GM12878 (cell line): Measurements from ENCODE around the gene ELAVL1. TPM values are rescaled to one million over a fixed set of nuclear protein-coding genes. Genes with fewer than 3 reads are reported as not detected.

Experiments used
- ATAC-seq: fragments of 200-7000 bp; cut with Tn5 transposase; 3 replicates; pipeline ENCODE4 v1.9.1; 2020; ENCODE audit warnings: mild to moderate bottlenecking, moderate library complexity
- BruUV-seq: library from RNA; stranded (reverse); fragments of 400-500 nt; replicated peaks from 2 replicates; lab custom pipeline; 2021; lab: Mats Ljungman, UMichigan
- CTCF ChIA-PET: fragments of 300-600 bp; sonication (Branson Sonifier 250); formaldehyde crosslinking; extraction: SDS; loops from one replicate; lab custom pipeline; 2021; ENCODE audit warnings: inconsistent platforms; lab: Yijun Ruan, JAX
- POLR2A ChIA-PET: fragments of 350-600 bp; formaldehyde crosslinking; extraction: SDS; loops from one replicate; lab custom pipeline; 2021; ENCODE audit warnings: inconsistent platforms; lab: Charles Lee
- RAD21 ChIA-PET: fragments of 300-600 bp; sonication (Branson Sonifier 250); formaldehyde crosslinking; loops from one replicate; lab custom pipeline; 2023; ENCODE audit warnings: antibody characterized with exemption; ENCODE audit not compliant: unreplicated experiment; lab: Charles Lee
- SMC1A ChIA-PET: fragments of 300-600 bp; sonication (Branson Sonifier 250); formaldehyde crosslinking; loops from one replicate; lab custom pipeline; 2023; ENCODE audit not compliant: unreplicated experiment, uncharacterized antibody; lab: Charles Lee
- DNase-seq: peaks from one replicate; pipeline ENCODE4 v3.0.0-alpha.2; 2011; ENCODE audit warnings: low read depth, low spot score
- FAIRE-seq: peaks from 3 replicates; lab custom pipeline; 2011; peaks lifted over from hg19 to GRCh38; lab: Jason Lieb, UNC
- H2AFZ ChIP-seq: 2 replicates; pipeline ENCODE4 v1.6.0; 2011; ENCODE audit warnings: low read depth, low read length, control low read depth; ENCODE audit not compliant: control insufficient read depth
- H3K27ac ChIP-seq: 2 replicates; pipeline ENCODE4 v1.5.1; 2011; ENCODE audit warnings: control low read depth; ENCODE audit not compliant: control insufficient read depth, insufficient read depth
- H3K27me3 ChIP-seq, 2 experiments: replicated peaks in 1 of 2; 2 replicates each; pipeline versions ENCODE4 v1.6.0 to v1.6.1; 2011; ENCODE audit warnings: low read length in 1 of 2; ENCODE audit not compliant: control insufficient read depth in 2 of 2, insufficient read depth in 2 of 2
- H3K36me3 ChIP-seq, 2 experiments: 2 replicates each; pipeline ENCODE4 v1.5.1; 2011; ENCODE audit warnings: low read length in 1 of 2; ENCODE audit not compliant: control insufficient read depth in 2 of 2, insufficient read depth in 2 of 2
- H3K4me1 ChIP-seq: 2 replicates; pipeline ENCODE4 v1.6.1; 2011; ENCODE audit warnings: mild to moderate bottlenecking, low read length, moderate library complexity, mixed read lengths; ENCODE audit not compliant: control insufficient read depth, insufficient read depth
- H3K4me2 ChIP-seq: 2 replicates; pipeline ENCODE4 v1.6.0; 2011; ENCODE audit warnings: control low read depth; ENCODE audit not compliant: control insufficient read depth, insufficient read depth
- H3K4me3 ChIP-seq: fragments of 200-600 bp; sonication (generic); 2 replicates; pipeline ENCODE4 v1.5.1; 2016
- H3K79me2 ChIP-seq: 2 replicates; pipeline ENCODE4 v1.6.0; 2011; ENCODE audit warnings: low read length; ENCODE audit not compliant: control insufficient read depth, insufficient read depth
- H3K9ac ChIP-seq: 2 replicates; pipeline ENCODE4 v1.8.0; 2011; ENCODE audit warnings: low read length, control low read depth, mixed read lengths; ENCODE audit not compliant: control insufficient read depth, insufficient read depth
- H3K9me3 ChIP-seq: replicated peaks from 3 replicates; pipeline ENCODE4 v1.5.1; 2011; ENCODE audit warnings: mild to moderate bottlenecking, low read length; ENCODE audit not compliant: control insufficient read depth, insufficient read depth
- H4K20me1 ChIP-seq: 2 replicates; pipeline ENCODE4 v1.6.0; 2011; ENCODE audit not compliant: control insufficient read depth, insufficient read depth
- ASH2L ChIP-seq: fragments of 300-600, 200-600 bp; sonication (generic); IDR thresholded peaks from 2 replicates; pipeline ENCODE4 v1.6.1; 2017; ENCODE audit warnings: low read depth, mild to moderate bottlenecking, borderline replicate concordance
- DPF2 ChIP-seq: fragments of 450-650 bp; IDR thresholded peaks from 2 replicates; pipeline ENCODE4 v1.6.1; 2017; ENCODE audit warnings: mild to moderate bottlenecking
- IKZF1 ChIP-seq: fragments of 450-650 bp; conservative IDR thresholded peaks from 2 replicates; pipeline ENCODE4 v1.6.1; 2017; ENCODE audit warnings: antibody characterized with exemption, mild to moderate bottlenecking
- IKZF2 ChIP-seq, 2 experiments: fragments of 450-650 bp; IDR thresholded peaks; 2 replicates each; pipeline ENCODE4 v1.6.1; 2017; ENCODE audit warnings: mild to moderate bottlenecking in 2 of 2, moderate library complexity in 2 of 2
- IRF5 ChIP-seq: fragments of 450-650 bp; IDR thresholded peaks from 2 replicates; pipeline ENCODE4 v1.6.1; 2017; ENCODE audit warnings: borderline replicate concordance
- NR2C2 ChIP-seq: IDR thresholded peaks from 2 replicates; pipeline ENCODE4 v1.6.1; 2011; ENCODE audit warnings: borderline replicate concordance, low read depth; ENCODE audit not compliant: control insufficient read depth, insufficient read length
- PAX5 ChIP-seq: IDR thresholded peaks from 2 replicates; pipeline ENCODE4 v1.6.1; 2011; ENCODE audit warnings: low read depth, low read length, borderline replicate concordance
- POLR2AphosphoS5 ChIP-seq: IDR thresholded peaks from 2 replicates; pipeline ENCODE4 v1.6.1; 2011; ENCODE audit warnings: mild to moderate bottlenecking, low read length, inconsistent platforms
- RELA ChIP-seq: fragments of 450-650 bp; IDR thresholded peaks from 2 replicates; pipeline ENCODE4 v1.8.0; 2014; ENCODE audit warnings: borderline replicate concordance; ENCODE audit not compliant: partially characterized antibody
- RUNX3 ChIP-seq: IDR thresholded peaks from 2 replicates; pipeline ENCODE4 v1.6.1; 2012; ENCODE audit warnings: low read length, inconsistent platforms
- WGBS: methylation state at CpG from one replicate; pipeline ENCODE4 v1.1.6; 2016; ENCODE audit warnings: low lambda C conversion rate; ENCODE audit not compliant: insufficient replicate concordance, insufficient coverage; ENCODE audit errors: missing lambda C conversion rate; 5-methylcytosine and 5-hydroxymethylcytosine counted together
- in situ Hi-C: fragments of 300-500 bp; cut with MboI; formaldehyde crosslinking; loops from 9 replicates; pipeline ENCODE4 v1.14.3; 2018; ENCODE audit warnings: mixed read lengths
- intact Hi-C: fragments of 100-400 bp; cut with micrococcal nuclease; formaldehyde crosslinking; loops from one replicate; pipeline ENCODE4 v1.14.2; 2022; ENCODE audit not compliant: unreplicated experiment
- polyA plus RNA-seq, 11 experiments: library from polyadenylated mRNA; depleted of rRNA in 4 of 11; unstranded in 6 of 11; stranded (reverse) in 5 of 11; fragments of >200 nt; fragmentation: Nextera tagmentation in 4 of 11; fragmentation: Illumina TruSeq in 1 of 11; extraction: Ambion mirVana in 4 of 11; extraction: Trizol in 1 of 11; gene quantifications; 1 replicate in 1 of 11; 2 replicates in 10 of 11; pipeline versions ENCODE4 v1.2.1 to v1.2.3, GENCODE V29; 2011 to 2016; ENCODE audit warnings: inconsistent platforms in 2 of 11, missing spikeins in 2 of 11, low read depth in 1 of 11
- total RNA-seq, 4 experiments: library from RNA; depleted of rRNA in 3 of 4; stranded (reverse); fragments of >200 nt in 3 of 4; fragmentation: Illumina TruSeq in 1 of 4; extraction: Trizol in 1 of 4; gene quantifications; 2 replicates each; pipeline versions ENCODE4 v1.2.1 to v1.2.3, GENCODE V29; 2013 to 2021
- TF ChIP-seq, protein P1 (sequence below): fragments of 450-650 bp; formaldehyde crosslinking; IDR thresholded peaks from 2 replicates; pipeline ENCODE4 v1.5.0; 2022; ENCODE audit warnings: mild to moderate bottlenecking, missing genetic modification characterization

The ELAVL1 gene
- total and polyA plus RNA-seq, 10 of the 15 experiments (the other 5 are each of a cell fraction or from before 2014, with no cell fraction given), result 7.4 to 155 (median 70.3) TPM

DNA sequence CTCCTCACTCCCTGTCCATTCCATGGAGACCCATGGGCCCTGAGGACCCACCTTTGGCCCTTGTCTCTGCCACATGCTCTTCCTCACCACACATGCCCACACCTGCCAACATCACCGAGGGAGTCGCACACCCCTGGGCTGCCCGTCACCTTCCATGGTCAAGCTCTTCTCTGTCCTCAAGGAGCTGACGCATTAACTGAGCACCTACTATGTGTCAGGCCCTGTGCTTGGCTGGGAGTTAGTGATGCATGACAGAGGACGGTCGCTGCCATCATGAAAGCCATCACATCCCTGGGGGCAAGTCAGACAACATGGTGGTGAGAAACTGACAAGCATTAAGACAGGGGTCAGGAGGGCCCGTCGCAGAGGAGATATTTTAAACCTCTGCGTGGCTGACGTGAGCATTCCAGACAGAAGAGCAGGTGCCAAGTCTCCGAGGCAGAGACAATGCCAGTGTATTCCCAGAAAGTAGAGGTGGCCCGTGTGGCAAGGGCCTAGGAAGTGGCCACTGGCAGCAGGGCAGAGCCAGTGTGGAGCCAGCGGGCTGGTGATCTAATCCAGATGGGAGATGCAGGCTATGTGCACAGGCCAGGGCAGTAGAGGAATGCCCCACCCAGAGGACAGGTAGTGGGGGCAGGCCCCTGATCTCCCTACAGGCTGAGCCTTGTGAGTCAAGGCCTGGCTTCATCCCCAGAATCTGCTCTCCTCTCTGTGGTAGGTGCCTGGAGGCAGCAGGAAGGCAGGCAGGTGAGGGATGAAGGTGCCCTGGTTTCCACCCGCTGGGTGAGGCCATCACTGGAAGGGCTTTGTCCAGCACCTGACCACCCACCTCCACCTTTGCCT lies 21.2 kb downstream of the ELAVL1 start:
- SMC1A ChIA-PET, result no interaction called here
- 96% methylated on average over 14 of the region's 14 CpGs for WGBS
- POLR2A ChIA-PET, result no interaction called here
- Histone ChIP-seq H4K20me1 (peaks cover 4% of the 10 kb centered on the region), H3K36me3 (peaks cover 35 to 67% of the 10 kb centered on the region in 2 experiments), H3K4me3 (no peak overlapping the region), H3K4me2 (no peak overlapping the region), H3K4me1 (no peaks in the 10 kb centered on the region; the same call in 1 of the 2 replicates), H3K9ac (no peak overlapping the region), H3K79me2 (peaks cover 3% of the 10 kb centered on the region), H3K27me3 (no peaks in the 10 kb centered on the region), H3K9me3 (no peaks in the 10 kb centered on the region), H3K27ac (no peak overlapping the region), H2AFZ (no peak overlapping the region)
- no peak for DNase-seq
- RAD21 ChIA-PET, result no interaction called here
- no TSS peak for BruUV-seq
- intact Hi-C loops (no loop called here), in situ Hi-C loops (no loop called here)
- ATAC-seq, result no peak
- FAIRE-seq, result no peak
- CTCF ChIA-PET, result no interaction called here
- TF ChIP-seq IKZF1, result no peak
- peak; percentile 74; the same call in 1 of the 2 replicates for TF ChIP-seq PAX5

DNA sequence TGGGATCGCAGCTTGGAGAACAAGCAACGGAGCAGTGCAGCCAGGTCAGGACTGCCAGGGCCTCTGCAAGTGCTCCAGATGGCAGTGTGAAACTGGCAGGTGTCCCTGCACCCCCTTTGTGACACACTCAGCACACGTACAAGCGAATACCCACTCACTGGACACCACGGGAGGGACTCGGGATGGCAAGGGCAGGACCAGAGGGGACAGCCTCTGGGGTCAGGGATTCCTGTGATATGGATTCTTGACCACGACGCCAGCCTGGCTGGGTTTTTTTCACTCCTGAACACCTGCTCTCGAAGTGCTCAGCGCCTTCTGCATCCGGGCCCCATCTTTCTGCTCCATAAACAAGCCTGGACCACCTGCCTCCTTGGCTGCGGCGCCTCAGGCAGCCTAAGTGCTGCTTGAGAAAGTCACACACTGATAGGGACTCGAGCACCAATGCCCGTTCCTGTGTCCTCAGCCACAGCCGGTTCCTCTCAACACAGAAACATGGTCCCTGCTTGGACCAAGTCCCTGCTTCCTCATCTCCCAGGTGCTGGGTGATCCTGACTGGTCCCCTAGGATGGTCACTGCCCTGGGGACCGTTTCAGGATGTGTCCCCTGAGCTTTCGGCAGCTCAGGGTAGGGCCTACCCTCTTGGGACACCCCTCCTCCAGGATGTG lies 22.0 kb downstream of the ELAVL1 start:
- in situ Hi-C loops, result no loop called here
- Histone ChIP-seq H3K27me3 (no peaks in the 10 kb centered on the region), H3K4me3 (no peak overlapping the region), H3K4me2 (no peak overlapping the region), H3K79me2 (peaks cover 3% of the 10 kb centered on the region), H3K9me3 (no peaks in the 10 kb centered on the region), H2AFZ (no peak overlapping the region), H3K27ac (no peak overlapping the region), H3K4me1 (no peaks in the 10 kb centered on the region; the same call in 1 of the 2 replicates), H3K36me3 (peaks cover 30 to 67% of the 10 kb centered on the region in 2 experiments), H3K9ac (no peak overlapping the region), H4K20me1 (peaks cover 4% of the 10 kb centered on the region)
- ChIA-PET POLR2A (interaction anchor here (0.5 kb wide), 1 partner anchor 254 kb away, joined by 3 read pairs; no protein-coding TSS in a partner anchor), SMC1A (no interaction called here), CTCF (no interaction called here), RAD21 (no interaction called here)
- BruUV-seq, result no TSS peak
- intact Hi-C loops, result no loop called here
- DNase-seq, result no peak
- no peak for FAIRE-seq
- ATAC-seq, result no peak
- WGBS, result 89% methylated on average over 18 of the region's 18 CpGs
- TF ChIP-seq DPF2, result no peak
- no peak for TF ChIP-seq RUNX3
- TF ChIP-seq POLR2AphosphoS5, result no peak
- TF ChIP-seq IKZF2 (IDR thresholded peaks at IDR 0.05), result no peak
- no peak for TF ChIP-seq RELA
- TF ChIP-seq, protein P1, sequence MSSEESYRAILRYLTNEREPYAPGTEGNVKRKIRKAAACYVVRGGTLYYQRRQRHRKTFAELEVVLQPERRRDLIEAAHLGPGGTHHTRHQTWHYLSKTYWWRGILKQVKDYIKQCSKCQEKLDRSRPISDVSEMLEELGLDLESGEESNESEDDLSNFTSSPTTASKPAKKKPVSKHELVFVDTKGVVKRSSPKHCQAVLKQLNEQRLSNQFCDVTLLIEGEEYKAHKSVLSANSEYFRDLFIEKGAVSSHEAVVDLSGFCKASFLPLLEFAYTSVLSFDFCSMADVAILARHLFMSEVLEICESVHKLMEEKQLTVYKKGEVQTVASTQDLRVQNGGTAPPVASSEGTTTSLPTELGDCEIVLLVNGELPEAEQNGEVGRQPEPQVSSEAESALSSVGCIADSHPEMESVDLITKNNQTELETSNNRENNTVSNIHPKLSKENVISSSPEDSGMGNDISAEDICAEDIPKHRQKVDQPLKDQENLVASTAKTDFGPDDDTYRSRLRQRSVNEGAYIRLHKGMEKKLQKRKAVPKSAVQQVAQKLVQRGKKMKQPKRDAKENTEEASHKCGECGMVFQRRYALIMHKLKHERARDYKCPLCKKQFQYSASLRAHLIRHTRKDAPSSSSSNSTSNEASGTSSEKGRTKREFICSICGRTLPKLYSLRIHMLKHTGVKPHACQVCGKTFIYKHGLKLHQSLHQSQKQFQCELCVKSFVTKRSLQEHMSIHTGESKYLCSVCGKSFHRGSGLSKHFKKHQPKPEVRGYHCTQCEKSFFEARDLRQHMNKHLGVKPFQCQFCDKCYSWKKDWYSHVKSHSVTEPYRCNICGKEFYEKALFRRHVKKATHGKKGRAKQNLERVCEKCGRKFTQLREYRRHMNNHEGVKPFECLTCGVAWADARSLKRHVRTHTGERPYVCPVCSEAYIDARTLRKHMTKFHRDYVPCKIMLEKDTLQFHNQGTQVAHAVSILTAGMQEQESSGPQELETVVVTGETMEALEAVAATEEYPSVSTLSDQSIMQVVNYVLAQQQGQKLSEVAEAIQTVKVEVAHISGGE (CRISPR knock-in tag), result no peak
- TF ChIP-seq ASH2L, result no peak
- no peak for TF ChIP-seq IRF5
- no peak for TF ChIP-seq NR2C2
